IPS-18c (cell line): ENCODE measurements around the gene PI4K2A.
"Not testable (repeated sequence)": the region's sequence is repeated elsewhere in the genome, so short reads cannot be mapped to it uniquely, and the experiment has no call there.

Source experiments
- H3K4me3 ChIP-seq: 2 replicates; pipeline ENCODE4 v1.7.0; 2013; ENCODE audit warnings: low read depth, mild to moderate bottlenecking, low read length, moderate library complexity; ENCODE audit not compliant: insufficient read depth
- H3K9me3 ChIP-seq: one replicate; pipeline ENCODE4 v1.6.1; 2013; ENCODE audit warnings: mild to moderate bottlenecking, low read length, moderate library complexity; ENCODE audit not compliant: control insufficient read depth, insufficient read depth

The PI4K2A gene

GRCh38 chr10:97686301-97686961 lies 46.0 kb downstream of the PI4K2A start:
- H3K9me3 ChIP-seq: no peaks in the 10 kb centered on the region
- H3K4me3 ChIP-seq: peak overlapping the region; percentile 83

- H3K4me3 ChIP-seq: peak within 1 kb of the TSS; percentile 83
- H3K9me3 ChIP-seq: no peaks in the 10 kb centered on the region
Measured at GRCh38 chr10:97686962-97687784, 46.7 kb downstream of the PI4K2A start, which contains the start of gene AVPI1. Gene AVPI1, minus strand, starts transcription at chr10:97687241. Its CDS starts 7,336 bp downstream, at chr10:97679905.

GRCh38 chr10:97687785-97688781 lies 47.6 kb downstream of the PI4K2A start:
- Histone ChIP-seq H3K9me3 (no peaks in the 10 kb centered on the region), H3K4me3 (peak overlapping the region; percentile 29)

- Histone ChIP-seq H3K4me3 (no peak overlapping the region), H3K9me3 (no peaks in the 10 kb centered on the region)
Measured at GRCh38 chr10:97689559-97690020, 49.1 kb downstream of the PI4K2A start.

- no peak overlapping the region for H3K4me3 ChIP-seq
- H3K9me3 ChIP-seq: no peaks in the 10 kb centered on the region
Measured at GRCh38 chr10:97690133-97690532, 49.7 kb downstream of the PI4K2A start.

GRCh38 chr10:97698072-97698655 lies 57.7 kb downstream of the PI4K2A start:
- H3K4me3 ChIP-seq, H3K9me3 ChIP-seq: not testable (repeated sequence)

- Histone ChIP-seq H3K4me3 (no peak overlapping the region), H3K9me3 (peaks cover 2% of the 10 kb centered on the region)
Measured at GRCh38 chr10:97701438-97702069, 61.1 kb downstream of the PI4K2A start.

GRCh38 chr10:97703398-97704067 lies 63.1 kb downstream of the PI4K2A start:
- peaks cover 2% of the 10 kb centered on the region for H3K9me3 ChIP-seq
- H3K4me3 ChIP-seq: no peak overlapping the region

GRCh38 chr10:97704341-97704740 lies 63.9 kb downstream of the PI4K2A start:
- peaks cover 2% of the 10 kb centered on the region for H3K9me3 ChIP-seq
- no peak overlapping the region for H3K4me3 ChIP-seq

- H3K9me3 ChIP-seq: peaks cover 2% of the 10 kb centered on the region
- no peak overlapping the region for H3K4me3 ChIP-seq
Measured at GRCh38 chr10:97705006-97705670, 64.7 kb downstream of the PI4K2A start.

- Histone ChIP-seq H3K9me3 (peaks cover 2% of the 10 kb centered on the region), H3K4me3 (no peak overlapping the region)
Measured at GRCh38 chr10:97707134-97707861, 66.8 kb downstream of the PI4K2A start.

GRCh38 chr10:97708167-97708566 lies 67.7 kb downstream of the PI4K2A start:
- peaks cover 2% of the 10 kb centered on the region for H3K9me3 ChIP-seq
- no peak overlapping the region for H3K4me3 ChIP-seq

GRCh38 chr10:97708976-97709946 lies 68.8 kb downstream of the PI4K2A start:
- H3K9me3 ChIP-seq: peaks cover 2% of the 10 kb centered on the region
- H3K4me3 ChIP-seq: no peak overlapping the region
